Erythroblast (primary cell): Measurements from ENCODE around the gene NRP1.

ENCODE experiments used
- GATA1 ChIP-seq: IDR thresholded peaks from 2 replicates; pipeline ENCODE4 v1.6.1; 2011; ENCODE audit warnings: low read depth, mild to moderate bottlenecking, control low read depth, low read length, moderate library complexity
- POLR2A ChIP-seq: IDR thresholded peaks from 2 replicates; pipeline ENCODE4 v1.6.1; 2011; ENCODE audit warnings: mild to moderate bottlenecking, low read length

DNA sequence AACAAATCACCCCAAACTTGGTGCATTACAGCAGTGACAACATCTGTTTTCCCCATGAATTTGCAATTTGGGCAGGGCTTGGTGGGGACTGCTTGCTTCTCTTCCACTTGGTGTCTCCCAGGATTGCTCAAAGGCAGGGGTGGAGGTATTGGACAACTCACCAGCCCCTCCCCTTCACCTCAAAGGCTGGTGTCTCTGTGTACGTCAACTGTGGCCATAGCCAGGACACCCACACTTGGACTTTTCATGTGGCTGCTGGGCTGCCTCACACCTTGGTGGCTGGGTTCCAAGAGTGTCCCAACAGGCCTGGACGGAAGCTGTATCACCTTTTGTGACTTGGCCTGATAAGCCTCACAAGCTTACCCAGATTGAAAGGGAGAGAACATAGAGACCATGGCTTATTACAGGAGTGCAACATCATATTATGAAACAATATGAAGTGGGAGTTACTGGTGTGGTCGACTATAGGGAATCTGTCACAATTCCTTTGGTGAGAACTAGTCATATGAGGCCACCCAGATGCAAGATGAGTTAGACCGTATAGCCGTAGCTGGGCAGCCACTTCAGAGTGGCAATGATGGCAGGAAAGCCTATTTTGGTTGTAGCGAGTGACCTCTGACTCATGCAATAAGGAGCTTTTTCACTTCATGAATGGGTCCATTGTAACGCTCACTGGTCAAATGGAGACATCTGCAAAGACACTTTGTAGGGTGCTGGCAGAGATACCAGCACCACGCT is 188.8 kb downstream of the NRP1 start:
- TF ChIP-seq POLR2A (no peak), GATA1 (no peak)
